GM21619 (cell line): ENCODE results near the gene LGALS7B.

ENCODE experiments used
- ATAC-seq: cut with Tn5 transposase; IDR thresholded peaks from one replicate; pipeline ENCODE4 v1.9.1; 2021; ENCODE audit not compliant: unreplicated experiment

LGALS7B gene

GRCh38 chr19:38839816-38840582 is 51.0 kb downstream of the LGALS7B start:
- no peak for ATAC-seq

DNA sequence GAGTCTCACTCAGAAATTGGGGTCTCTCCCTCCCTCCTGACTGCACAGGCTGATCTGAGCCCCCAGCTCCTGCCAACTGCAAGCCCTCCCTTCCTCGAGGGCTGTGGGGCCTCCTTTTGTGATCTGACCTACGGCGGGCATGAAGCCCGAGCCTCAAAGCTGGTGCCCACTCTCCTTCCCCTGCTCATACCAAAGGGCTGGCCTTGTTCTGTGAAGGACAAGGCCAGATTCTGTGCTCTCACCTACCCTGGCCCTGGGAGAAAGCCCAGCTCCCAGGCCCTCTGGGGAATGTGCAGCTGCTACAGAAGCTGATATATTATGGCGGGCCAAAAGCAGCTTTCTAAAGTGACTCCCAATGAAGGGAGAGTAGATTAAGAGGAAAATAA is 51.6 kb downstream of the LGALS7B start:
- no peak for ATAC-seq
